GM12878 (cell line): ENCODE results near the gene STK10. TPM values are rescaled to one million over a fixed set of nuclear protein-coding genes. Genes with fewer than 3 reads are reported as not detected.
A peak's percentile ranks its signal among the peaks of the same experiment; 100 is the strongest.

Source experiments
- ATAC-seq: fragments of 200-7000 bp; cut with Tn5 transposase; 3 replicates; pipeline ENCODE4 v1.9.1; 2020; ENCODE audit warnings: mild to moderate bottlenecking, moderate library complexity
- BruUV-seq: library from RNA; stranded (reverse); fragments of 400-500 nt; replicated peaks from 2 replicates; lab custom pipeline; 2021; lab: Mats Ljungman, UMichigan
- CTCF ChIA-PET: fragments of 300-600 bp; sonication (Branson Sonifier 250); formaldehyde crosslinking; extraction: SDS; loops from one replicate; lab custom pipeline; 2021; ENCODE audit warnings: inconsistent platforms; lab: Yijun Ruan, JAX
- POLR2A ChIA-PET: fragments of 350-600 bp; formaldehyde crosslinking; extraction: SDS; loops from one replicate; lab custom pipeline; 2021; ENCODE audit warnings: inconsistent platforms; lab: Charles Lee
- RAD21 ChIA-PET: fragments of 300-600 bp; sonication (Branson Sonifier 250); formaldehyde crosslinking; loops from one replicate; lab custom pipeline; 2023; ENCODE audit warnings: antibody characterized with exemption; ENCODE audit not compliant: unreplicated experiment; lab: Charles Lee
- SMC1A ChIA-PET: fragments of 300-600 bp; sonication (Branson Sonifier 250); formaldehyde crosslinking; loops from one replicate; lab custom pipeline; 2023; ENCODE audit not compliant: unreplicated experiment, uncharacterized antibody; lab: Charles Lee
- DNase-seq: peaks from one replicate; pipeline ENCODE4 v3.0.0-alpha.2; 2011; ENCODE audit warnings: low read depth, low spot score
- FAIRE-seq: peaks from 3 replicates; lab custom pipeline; 2011; peaks lifted over from hg19 to GRCh38; lab: Jason Lieb, UNC
- H2AFZ ChIP-seq: 2 replicates; pipeline ENCODE4 v1.6.0; 2011; ENCODE audit warnings: low read depth, low read length, control low read depth; ENCODE audit not compliant: control insufficient read depth
- H3K27ac ChIP-seq: 2 replicates; pipeline ENCODE4 v1.5.1; 2011; ENCODE audit warnings: control low read depth; ENCODE audit not compliant: control insufficient read depth, insufficient read depth
- H3K27me3 ChIP-seq, 2 experiments: replicated peaks in 1 of 2; 2 replicates each; pipeline versions ENCODE4 v1.6.0 to v1.6.1; 2011; ENCODE audit warnings: low read length in 1 of 2; ENCODE audit not compliant: control insufficient read depth in 2 of 2, insufficient read depth in 2 of 2
- H3K36me3 ChIP-seq, 2 experiments: 2 replicates each; pipeline ENCODE4 v1.5.1; 2011; ENCODE audit warnings: low read length in 1 of 2; ENCODE audit not compliant: control insufficient read depth in 2 of 2, insufficient read depth in 2 of 2
- H3K4me1 ChIP-seq: 2 replicates; pipeline ENCODE4 v1.6.1; 2011; ENCODE audit warnings: mild to moderate bottlenecking, low read length, moderate library complexity, mixed read lengths; ENCODE audit not compliant: control insufficient read depth, insufficient read depth
- H3K4me2 ChIP-seq: 2 replicates; pipeline ENCODE4 v1.6.0; 2011; ENCODE audit warnings: control low read depth; ENCODE audit not compliant: control insufficient read depth, insufficient read depth
- H3K4me3 ChIP-seq: fragments of 200-600 bp; sonication (generic); 2 replicates; pipeline ENCODE4 v1.5.1; 2016
- H3K79me2 ChIP-seq: 2 replicates; pipeline ENCODE4 v1.6.0; 2011; ENCODE audit warnings: low read length; ENCODE audit not compliant: control insufficient read depth, insufficient read depth
- H3K9ac ChIP-seq: 2 replicates; pipeline ENCODE4 v1.8.0; 2011; ENCODE audit warnings: low read length, control low read depth, mixed read lengths; ENCODE audit not compliant: control insufficient read depth, insufficient read depth
- H3K9me3 ChIP-seq: replicated peaks from 3 replicates; pipeline ENCODE4 v1.5.1; 2011; ENCODE audit warnings: mild to moderate bottlenecking, low read length; ENCODE audit not compliant: control insufficient read depth, insufficient read depth
- H4K20me1 ChIP-seq: 2 replicates; pipeline ENCODE4 v1.6.0; 2011; ENCODE audit not compliant: control insufficient read depth, insufficient read depth
- SREBF1 ChIP-seq: IDR thresholded peaks from 2 replicates; pipeline ENCODE4 v1.6.1; 2012; ENCODE audit warnings: mild to moderate bottlenecking, low read length
- ZNF687 ChIP-seq: fragments of 450-650 bp; IDR thresholded peaks from 2 replicates; pipeline ENCODE4 v1.6.1; 2017; ENCODE audit warnings: mild to moderate bottlenecking, moderate library complexity
- WGBS: methylation state at CpG from one replicate; pipeline ENCODE4 v1.1.6; 2016; ENCODE audit warnings: low lambda C conversion rate; ENCODE audit not compliant: insufficient replicate concordance, insufficient coverage; ENCODE audit errors: missing lambda C conversion rate; 5-methylcytosine and 5-hydroxymethylcytosine counted together
- in situ Hi-C: fragments of 300-500 bp; cut with MboI; formaldehyde crosslinking; loops from 9 replicates; pipeline ENCODE4 v1.14.3; 2018; ENCODE audit warnings: mixed read lengths
- intact Hi-C: fragments of 100-400 bp; cut with micrococcal nuclease; formaldehyde crosslinking; loops from one replicate; pipeline ENCODE4 v1.14.2; 2022; ENCODE audit not compliant: unreplicated experiment
- polyA plus RNA-seq, 11 experiments: library from polyadenylated mRNA; depleted of rRNA in 4 of 11; unstranded in 6 of 11; stranded (reverse) in 5 of 11; fragments of >200 nt; fragmentation: Nextera tagmentation in 4 of 11; fragmentation: Illumina TruSeq in 1 of 11; extraction: Ambion mirVana in 4 of 11; extraction: Trizol in 1 of 11; gene quantifications; 1 replicate in 1 of 11; 2 replicates in 10 of 11; pipeline versions ENCODE4 v1.2.1 to v1.2.3, GENCODE V29; 2011 to 2016; ENCODE audit warnings: inconsistent platforms in 2 of 11, missing spikeins in 2 of 11, low read depth in 1 of 11
- total RNA-seq, 4 experiments: library from RNA; depleted of rRNA in 3 of 4; stranded (reverse); fragments of >200 nt in 3 of 4; fragmentation: Illumina TruSeq in 1 of 4; extraction: Trizol in 1 of 4; gene quantifications; 2 replicates each; pipeline versions ENCODE4 v1.2.1 to v1.2.3, GENCODE V29; 2013 to 2021

The STK10 gene
- total and polyA plus RNA-seq, 10 of the 15 experiments (the other 5 are each of a cell fraction or from before 2014, with no cell fraction given), result 14.2 to 96.4 (median 50.6) TPM

DNA sequence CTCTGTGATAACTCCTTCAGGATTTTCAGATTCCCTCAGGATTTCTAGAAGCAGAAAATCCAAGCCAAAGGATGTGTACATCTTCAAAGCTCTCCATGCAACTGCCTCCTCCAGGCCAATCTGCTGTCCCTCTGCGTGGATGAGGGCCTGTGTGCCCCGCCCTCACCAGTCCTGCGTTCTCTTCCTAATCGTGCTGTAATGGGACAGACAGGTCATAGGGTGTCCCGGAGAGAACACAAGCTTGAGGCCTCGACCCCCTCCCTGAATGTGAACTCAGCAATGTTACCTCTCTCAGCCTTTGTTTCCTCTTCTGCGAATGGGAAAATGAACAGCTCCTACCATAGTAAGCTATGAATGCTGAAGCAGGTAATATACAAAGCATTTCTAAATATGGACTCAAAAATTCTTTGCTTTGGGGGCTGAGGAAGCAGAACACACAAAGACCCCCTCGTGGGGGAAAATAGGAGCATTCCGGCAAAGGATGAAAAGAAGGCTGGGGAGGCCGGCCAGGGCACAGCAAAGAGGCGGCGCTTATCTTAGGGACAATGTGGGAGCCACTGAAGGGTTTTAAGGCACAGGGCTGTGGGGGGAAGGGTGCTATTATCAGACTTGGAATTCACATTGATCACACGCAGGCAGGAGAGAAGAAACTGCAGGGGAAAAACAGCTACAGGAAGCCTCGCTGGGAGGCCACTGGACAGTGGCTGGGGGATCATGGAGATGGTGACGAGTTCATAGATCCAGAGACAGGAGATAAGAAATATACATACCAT is 124.4 kb downstream of the STK10 start:
- Histone ChIP-seq H3K36me3 (peaks cover 31 to 36% of the 10 kb centered on the region in 2 experiments), H4K20me1 (no peaks in the 10 kb centered on the region), H3K4me3 (no peak overlapping the region), H3K27me3 (no peaks in the 10 kb centered on the region)
- no peak for DNase-seq
- in situ Hi-C loops, result no loop called here
- SMC1A ChIA-PET, result interaction anchor here (0.7 to 1.0 kb wide), 2 partner anchors 28 to 164 kb away, joined by 3 to 5 read pairs; no protein-coding TSS in a partner anchor
- no peak for TF ChIP-seq ZNF687
- TF ChIP-seq SREBF1, result no peak
- TF ChIP-seq, all 136 proteins: peak for 0
- ATAC-seq (no peak), FAIRE-seq (no peak)
- H3K9ac ChIP-seq, result no peak overlapping the region
- ChIA-PET RAD21 (interaction anchor here (1.0 kb wide), 1 partner anchor 151 kb away, joined by 4 read pairs; no protein-coding TSS in a partner anchor), CTCF (interaction anchor here (3.3 kb wide), 1 partner anchor 152 kb away, joined by 10 read pairs; no protein-coding TSS in a partner anchor), POLR2A (interaction anchor here (0.5 kb wide), 1 partner anchor 27 kb away, joined by 3 read pairs; no protein-coding TSS in a partner anchor)
- intact Hi-C loops, result no loop called here
- no peaks in the 10 kb centered on the region for H3K9me3 ChIP-seq
- H3K4me2 ChIP-seq, result no peak overlapping the region
- H3K4me1 ChIP-seq, result peaks cover 11% of the 10 kb centered on the region
- no peak overlapping the region for H2AFZ ChIP-seq
- no peaks in the 10 kb centered on the region for H3K79me2 ChIP-seq
- BruUV-seq, result TSS peak; percentile 46
- no peak overlapping the region for H3K27ac ChIP-seq
- 91% methylated on average over 15 of the region's 15 CpGs for WGBS
